ENCODE results near the gene CEP104. TPM values are rescaled to one million over a fixed set of nuclear protein-coding genes. Genes with fewer than 3 reads are reported as not detected.

Gene CEP104
- polyA plus RNA-seq, 2 of the 4 experiments (the other 2 are of a cell fraction): 14.5 to 28.8 TPM

GRCh38 chr1:3900150-3900968 lies 43.3 kb upstream of the CEP104 start, which contains the start of gene C1orf174 (continued):
- TF ChIP-seq EP300 (IDR thresholded peaks at IDR 0.05): no peak
- no peak for TF ChIP-seq RNF2 (IDR thresholded peaks at IDR 0.05; ENCODE audit: borderline replicate concordance, low read depth)
- no peak for TF ChIP-seq CTCF (IDR thresholded peaks at IDR 0.05)
- TF ChIP-seq HOXA7 (CRISPR knock-in tag; IDR thresholded peaks at IDR 0.05): no peak
- TF ChIP-seq EHMT2 (IDR thresholded peaks at IDR 0.05; ENCODE audit: low read depth): no peak
- TF ChIP-seq CHD2 (IDR thresholded peaks at IDR 0.05; ENCODE audit: low read length, partially characterized antibody): no peak
- TF ChIP-seq ESRRA (IDR thresholded peaks at IDR 0.05; ENCODE audit: borderline replicate concordance, low read length): no peak
- no peak for TF ChIP-seq NFE2L2 (conservative IDR thresholded peaks at IDR 0.05; ENCODE audit: low read length)
- no peak for TF ChIP-seq EHF (CRISPR knock-in tag; IDR thresholded peaks at IDR 0.05)
- TF ChIP-seq HOXB5 (CRISPR knock-in tag; IDR thresholded peaks at IDR 0.05): no peak
- TF ChIP-seq CEBPB (IDR thresholded peaks at IDR 0.05): peak in 1 of 2 experiments; percentile 77; a peak in 3 of 4 replicates
- no peak for TF ChIP-seq ZNF302 (CRISPR knock-in tag; IDR thresholded peaks at IDR 0.05)
- TF ChIP-seq ZFP36 (IDR thresholded peaks at IDR 0.05; ENCODE audit: borderline replicate concordance, partially characterized antibody): no peak
- TF ChIP-seq HES2 (IDR thresholded peaks at IDR 0.05): no peak
- no peak for TF ChIP-seq POLR2AphosphoS2 (conservative IDR thresholded peaks at IDR 0.05; ENCODE audit: low read length)
- no peak for TF ChIP-seq HDAC2 (IDR thresholded peaks at IDR 0.05)
- no peak for TF ChIP-seq FOSL2 (IDR thresholded peaks at IDR 0.05)
- TF ChIP-seq FOSL2 (CRISPR knock-in tag; IDR thresholded peaks at IDR 0.05): no peak
- TF ChIP-seq ZC3H11A (IDR thresholded peaks at IDR 0.05): no peak
- no peak for TF ChIP-seq JUNB (IDR thresholded peaks at IDR 0.05)
- no peak for TF ChIP-seq NR3C1 (IDR thresholded peaks at IDR 0.05)
- no peak for TF ChIP-seq ELK1 (IDR thresholded peaks at IDR 0.05; ENCODE audit: low read depth, low read length)
- TF ChIP-seq RARB (CRISPR knock-in tag; IDR thresholded peaks at IDR 0.05): no peak
- TF ChIP-seq NPAS2 (CRISPR knock-in tag; IDR thresholded peaks at IDR 0.05; ENCODE audit: borderline replicate concordance): no peak
- no peak for TF ChIP-seq SREBF2 (IDR thresholded peaks at IDR 0.05)
- TF ChIP-seq HEYL (CRISPR knock-in tag; IDR thresholded peaks at IDR 0.05): no peak
- TF ChIP-seq TP53 (CRISPR knock-in tag; IDR thresholded peaks at IDR 0.05): no peak
- TF ChIP-seq MAFK (IDR thresholded peaks at IDR 0.05; ENCODE audit: partially characterized antibody): no peak

GRCh38 chr1:3899754-3900149 lies 42.7 kb upstream of the CEP104 start:
- ATAC-seq (peak; percentile 5; a peak in 4 of 6 replicates), FAIRE-seq (no peak), DNase-seq (ENCODE audit: low read depth in 1 of 2, low spot score in 1 of 2) (no peak)
- H3K4me1 ChIP-seq: 0 out of 3 replicates have a peak, but pooled peaks cover 3% of the 10 kb centered on the region
- peak overlapping the region; percentile 81 for H3K4me3 ChIP-seq
- peak overlapping the region; percentile 94 to 99 for H3K27ac ChIP-seq
- TF ChIP-seq POLR2A (IDR thresholded peaks at IDR 0.05; ENCODE audit: low read length) (no peak), ELK1 (IDR thresholded peaks at IDR 0.05; ENCODE audit: low read depth, low read length) (no peak), PHF8 (IDR thresholded peaks at IDR 0.05; ENCODE audit: borderline replicate concordance, low read depth) (0 out of 2 replicates have a peak, but pooled peaks have one; percentile 66), HOXA7 (CRISPR knock-in tag; IDR thresholded peaks at IDR 0.05) (no peak), KDM5A (IDR thresholded peaks at IDR 0.05) (no peak), HES2 (IDR thresholded peaks at IDR 0.05) (no peak)
- H3K4me2 ChIP-seq: peak overlapping the region; percentile 96
- WGBS (ENCODE audit: missing lambda C conversion rate): no CpG with 5 or more reads among the region's 26 CpGs
- POLR2A ChIA-PET: no interaction called here
- CTCF ChIA-PET: interaction anchor here (0.8 to 1.6 kb wide), 2 partner anchors 41 to 42 kb away, joined by 3 to 4 read pairs; partner anchors contain the start of gene DFFB
- no peaks in the 10 kb centered on the region for H3K9me3 ChIP-seq
